OCI-LY3 (cell line): Measurements from ENCODE around the gene ISLR.

Source experiments
- H2AFZ ChIP-seq: fragments of 200-600, 300-600 bp; shearing (Covaris generic); 2 replicates; pipeline ENCODE4 v1.6.0; 2014; ENCODE audit warnings: antibody characterized with exemption, low read depth, low read length
- H3K27ac ChIP-seq: fragments of 200-600, 300-600 bp; sonication (generic); 2 replicates; pipeline ENCODE4 v1.5.1; 2014; ENCODE audit warnings: mild to moderate bottlenecking, low read length, moderate library complexity, mixed read lengths
- H3K27me3 ChIP-seq: fragments of 200-600, 300-600 bp; sonication (generic); 2 replicates; pipeline ENCODE4 v1.6.1; 2014; ENCODE audit warnings: low read depth, low read length, mixed read lengths
- H3K36me3 ChIP-seq: fragments of 200-600, 300-600 bp; sonication (generic); replicated peaks from 2 replicates; pipeline ENCODE3; 2014; ENCODE audit warnings: low read depth, low read length, mixed read lengths
- H3K4me1 ChIP-seq: fragments of 300-600, 200-600 bp; sonication (generic); 2 replicates; pipeline ENCODE4 v1.6.1; 2014; ENCODE audit warnings: low read length, mixed read lengths
- H3K4me2 ChIP-seq: fragments of 200-600, 300-600 bp; sonication (generic); 2 replicates; pipeline ENCODE4 v1.6.1; 2014; ENCODE audit warnings: low read length, mixed read lengths
- H3K4me3 ChIP-seq: fragments of 300-600, 200-600 bp; sonication (generic); 2 replicates; pipeline ENCODE4 v1.5.1; 2014; ENCODE audit warnings: antibody characterized with exemption, mild to moderate bottlenecking, low read length, moderate library complexity
- H3K79me2 ChIP-seq: fragments of 300-600, 200-600 bp; shearing (Covaris generic); 2 replicates; pipeline ENCODE4 v1.6.1; 2014; ENCODE audit warnings: mild to moderate bottlenecking, low read length, mixed read lengths
- H3K9ac ChIP-seq: fragments of 300-600, 200-600 bp; shearing (Covaris generic); 2 replicates; pipeline ENCODE4 v1.6.0; 2014; ENCODE audit warnings: mild to moderate bottlenecking, low read length, moderate library complexity
- H3K9me3 ChIP-seq: fragments of 200-600, 300-600 bp; shearing (Covaris generic); 2 replicates; pipeline ENCODE4 v1.6.1; 2014; ENCODE audit warnings: low read length, mixed read lengths; ENCODE audit not compliant: insufficient read depth
- H4K20me1 ChIP-seq: fragments of 200-600, 300-600 bp; sonication (generic); 2 replicates; pipeline ENCODE4 v1.6.1; 2016; ENCODE audit warnings: low read length, mixed read lengths; ENCODE audit not compliant: insufficient read depth
- EZH2phosphoT487 ChIP-seq: fragments of 200-600 bp; shearing (Covaris generic); IDR thresholded peaks from 2 replicates; pipeline ENCODE4 v1.6.1; 2018; ENCODE audit warnings: antibody characterized with exemption, mixed run types, low read depth
- TF ChIP-seq, protein P1 (sequence below): fragments of 200-600, 300-600 bp; sonication (generic); IDR thresholded peaks from 2 replicates; pipeline ENCODE4 v1.5.1; 2014; ENCODE audit warnings: antibody characterized with exemption, low read length, low read depth

The ISLR gene

DNA sequence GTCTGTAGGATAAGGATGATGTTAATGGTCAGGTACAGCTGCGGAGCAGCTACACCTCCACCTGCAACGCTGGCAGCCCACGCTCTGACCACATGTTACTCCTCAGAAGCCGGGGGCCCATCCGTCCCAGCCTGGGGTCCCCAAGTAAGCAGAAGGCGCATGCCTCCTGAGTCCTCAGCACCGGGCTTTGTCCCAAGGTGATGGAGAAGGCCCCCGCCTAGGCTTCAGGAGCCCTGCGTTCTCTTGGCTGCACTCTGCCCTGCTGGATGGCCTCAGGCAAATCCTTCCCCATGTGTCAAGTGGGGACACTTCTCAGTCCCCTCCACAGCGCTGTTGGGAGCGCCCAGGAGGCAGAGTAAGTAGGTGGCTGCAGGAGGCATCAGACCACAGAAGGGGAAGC is 14.7 kb downstream of the ISLR start:
- Histone ChIP-seq H2AFZ (no peak overlapping the region), H3K27me3 (peaks cover 15% of the 10 kb centered on the region), H4K20me1 (no peaks in the 10 kb centered on the region), H3K27ac (no peak overlapping the region), H3K9me3 (no peaks in the 10 kb centered on the region), H3K79me2 (no peaks in the 10 kb centered on the region), H3K4me1 (peaks cover 9% of the 10 kb centered on the region), H3K4me3 (no peak overlapping the region), H3K4me2 (no peak overlapping the region), H3K9ac (no peak overlapping the region), H3K36me3 (no peaks in the 10 kb centered on the region)
- TF ChIP-seq, protein P1, sequence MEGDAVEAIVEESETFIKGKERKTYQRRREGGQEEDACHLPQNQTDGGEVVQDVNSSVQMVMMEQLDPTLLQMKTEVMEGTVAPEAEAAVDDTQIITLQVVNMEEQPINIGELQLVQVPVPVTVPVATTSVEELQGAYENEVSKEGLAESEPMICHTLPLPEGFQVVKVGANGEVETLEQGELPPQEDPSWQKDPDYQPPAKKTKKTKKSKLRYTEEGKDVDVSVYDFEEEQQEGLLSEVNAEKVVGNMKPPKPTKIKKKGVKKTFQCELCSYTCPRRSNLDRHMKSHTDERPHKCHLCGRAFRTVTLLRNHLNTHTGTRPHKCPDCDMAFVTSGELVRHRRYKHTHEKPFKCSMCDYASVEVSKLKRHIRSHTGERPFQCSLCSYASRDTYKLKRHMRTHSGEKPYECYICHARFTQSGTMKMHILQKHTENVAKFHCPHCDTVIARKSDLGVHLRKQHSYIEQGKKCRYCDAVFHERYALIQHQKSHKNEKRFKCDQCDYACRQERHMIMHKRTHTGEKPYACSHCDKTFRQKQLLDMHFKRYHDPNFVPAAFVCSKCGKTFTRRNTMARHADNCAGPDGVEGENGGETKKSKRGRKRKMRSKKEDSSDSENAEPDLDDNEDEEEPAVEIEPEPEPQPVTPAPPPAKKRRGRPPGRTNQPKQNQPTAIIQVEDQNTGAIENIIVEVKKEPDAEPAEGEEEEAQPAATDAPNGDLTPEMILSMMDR = no peak
- no peak for TF ChIP-seq EZH2phosphoT487

DNA sequence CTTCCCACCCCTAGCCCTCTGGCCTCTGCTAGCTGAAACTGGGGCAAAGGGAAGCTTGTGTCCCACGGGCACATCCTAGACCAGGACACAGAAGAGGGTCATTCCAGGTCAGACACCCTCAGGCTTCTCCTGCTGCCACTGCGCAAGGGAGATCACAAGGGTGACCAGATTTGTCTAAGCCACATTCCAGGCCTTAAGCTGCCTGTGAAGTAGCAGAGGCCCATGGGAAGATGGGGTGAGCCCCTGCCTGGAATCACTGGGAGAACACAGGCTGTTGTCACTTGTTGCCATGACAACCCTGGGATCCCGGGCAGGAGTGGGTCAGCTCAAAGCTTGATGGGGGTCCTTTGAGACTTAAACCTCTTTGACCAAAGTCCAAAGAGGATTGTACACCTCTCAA is 18.3 kb downstream of the ISLR start:
- Histone ChIP-seq H3K9ac (no peak overlapping the region), H3K4me2 (no peak overlapping the region), H3K27ac (no peak overlapping the region), H2AFZ (no peak overlapping the region), H3K27me3 (peaks cover 13% of the 10 kb centered on the region), H3K9me3 (no peaks in the 10 kb centered on the region), H4K20me1 (no peaks in the 10 kb centered on the region), H3K79me2 (no peaks in the 10 kb centered on the region), H3K4me1 (peaks cover 36% of the 10 kb centered on the region), H3K4me3 (no peak overlapping the region), H3K36me3 (no peaks in the 10 kb centered on the region)
- TF ChIP-seq EZH2phosphoT487 = no peak
- TF ChIP-seq, protein P1 = no peak

GRCh38 chr15:74192751-74193150 is 19.2 kb downstream of the ISLR start:
- no peak overlapping the region for H3K9ac ChIP-seq
- no peak overlapping the region for H2AFZ ChIP-seq
- TF ChIP-seq, protein P1 = no peak
- no peak for TF ChIP-seq EZH2phosphoT487
- no peak overlapping the region for H3K27ac ChIP-seq
- no peaks in the 10 kb centered on the region for H3K9me3 ChIP-seq
- peaks cover 5% of the 10 kb centered on the region; the same call in 1 of the 2 replicates for H3K27me3 ChIP-seq
- H3K36me3 ChIP-seq = no peaks in the 10 kb centered on the region
- H3K4me3 ChIP-seq = no peak overlapping the region
- H4K20me1 ChIP-seq = no peaks in the 10 kb centered on the region
- H3K4me1 ChIP-seq = peaks cover 36% of the 10 kb centered on the region
- H3K79me2 ChIP-seq = no peaks in the 10 kb centered on the region
- no peak overlapping the region for H3K4me2 ChIP-seq

GRCh38 chr15:74193299-74193718 is 19.8 kb downstream of the ISLR start:
- Histone ChIP-seq H3K4me3 (no peak overlapping the region), H3K9ac (no peak overlapping the region), H3K9me3 (no peaks in the 10 kb centered on the region), H4K20me1 (no peaks in the 10 kb centered on the region), H3K79me2 (no peaks in the 10 kb centered on the region), H2AFZ (no peak overlapping the region), H3K27ac (no peak overlapping the region), H3K4me1 (peaks cover 36% of the 10 kb centered on the region), H3K4me2 (0 out of 2 replicates have a peak overlapping the region, but pooled peaks have one; percentile 1), H3K27me3 (peaks cover 5% of the 10 kb centered on the region; the same call in 1 of the 2 replicates), H3K36me3 (no peaks in the 10 kb centered on the region)
- no peak for TF ChIP-seq EZH2phosphoT487
- TF ChIP-seq, protein P1 = no peak
